Head of caudate nucleus (tissue), 42 donors: ENCODE data around the gene RING1.

Source experiments
- DNase-seq, 42 donors: peaks; one replicate each; pipeline versions ENCODE4 v3.0.0 to v3.0.0-alpha.2; 2020 to 2021; ENCODE audit warnings: mixed read lengths in 7 of 42
- intact Hi-C: fragments of 100-400 bp; cut with DNase I; formaldehyde crosslinking; loops from one replicate; pipeline ENCODE4 v1.15.0; 2022

RING1 gene

DNA sequence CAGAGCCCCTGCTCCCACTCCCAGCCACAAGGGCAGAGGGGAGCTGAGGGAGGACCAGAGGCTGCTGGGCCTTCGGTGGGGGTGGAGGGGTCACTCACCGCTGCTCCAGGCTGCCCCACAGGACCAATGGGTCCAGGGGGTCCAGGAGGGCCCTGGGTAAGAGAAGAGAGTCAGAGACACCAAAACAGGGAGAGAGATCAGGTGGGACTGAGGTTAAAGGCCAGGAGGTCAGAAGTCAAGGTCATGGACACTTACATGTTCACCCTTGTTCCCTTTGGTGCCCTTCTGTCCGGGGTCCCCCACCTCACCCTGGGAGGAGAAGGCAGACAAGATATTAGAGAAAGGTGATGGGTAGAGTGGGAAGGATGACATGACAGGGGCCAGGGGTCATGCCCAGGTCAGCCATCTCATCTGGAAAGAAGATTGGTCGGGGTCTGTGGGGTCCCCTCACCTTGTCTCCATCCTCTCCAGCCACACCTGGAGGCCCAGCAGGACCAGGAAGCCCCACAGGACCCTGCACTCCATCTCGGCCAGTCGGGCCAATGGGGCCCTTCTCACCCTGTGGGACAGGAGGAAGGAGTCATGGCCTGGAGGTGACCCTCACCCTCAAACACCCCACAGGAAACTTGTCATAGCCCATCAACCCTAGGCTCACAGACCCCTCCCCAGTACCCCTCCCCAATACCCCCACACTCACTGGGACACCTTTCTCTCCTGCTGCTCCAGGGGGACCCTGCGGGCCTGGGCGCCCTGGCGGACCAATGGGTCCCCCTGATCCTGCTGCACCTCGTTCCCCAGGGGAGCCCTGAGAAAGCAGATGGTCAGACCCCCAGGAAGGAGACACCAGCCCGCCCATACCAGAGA lies 37.1 kb upstream of the RING1 start:
- DNase-seq, result no peak
- intact Hi-C loops, result no loop called here

DNA sequence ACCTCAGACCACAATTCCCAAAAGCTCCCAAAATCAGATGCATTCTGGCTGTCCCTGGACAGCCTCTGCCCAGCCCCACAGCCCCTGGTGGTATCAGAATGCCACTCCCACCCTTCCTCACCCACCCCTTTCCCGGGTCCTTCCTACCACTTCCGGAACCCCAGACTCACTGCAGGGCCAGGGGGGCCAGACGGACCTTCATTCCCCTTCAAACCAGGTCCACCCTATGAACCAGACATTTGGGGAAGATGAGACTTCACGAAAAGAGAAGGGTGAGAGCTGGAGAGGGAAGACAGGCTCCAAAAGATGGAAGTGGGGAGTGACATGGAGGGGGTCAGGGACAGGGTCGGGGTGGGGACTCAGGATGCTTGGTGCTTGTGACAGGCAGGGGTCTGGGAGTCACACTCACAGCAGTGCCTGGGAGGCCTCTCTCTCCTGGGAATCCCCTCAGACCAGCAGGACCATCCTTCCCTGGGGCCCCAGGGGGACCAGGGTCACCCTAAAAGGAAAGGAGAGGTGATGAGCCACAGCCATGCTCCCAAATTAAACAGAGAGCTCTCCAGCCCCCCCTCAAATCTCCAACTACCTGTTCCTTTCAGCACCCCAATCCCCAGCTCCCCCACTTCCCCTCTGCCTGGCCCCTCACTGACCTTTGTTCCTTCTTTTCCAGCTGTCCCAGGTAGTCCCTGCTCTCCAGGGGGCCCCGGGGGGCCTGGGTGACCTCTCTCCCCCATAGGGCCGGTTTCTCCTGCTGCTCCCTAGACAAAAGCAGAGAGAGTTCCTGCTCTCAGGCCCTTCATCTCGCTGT lies 36.2 kb upstream of the RING1 start:
- intact Hi-C loops, result no loop called here
- DNase-seq, result no peak

DNA sequence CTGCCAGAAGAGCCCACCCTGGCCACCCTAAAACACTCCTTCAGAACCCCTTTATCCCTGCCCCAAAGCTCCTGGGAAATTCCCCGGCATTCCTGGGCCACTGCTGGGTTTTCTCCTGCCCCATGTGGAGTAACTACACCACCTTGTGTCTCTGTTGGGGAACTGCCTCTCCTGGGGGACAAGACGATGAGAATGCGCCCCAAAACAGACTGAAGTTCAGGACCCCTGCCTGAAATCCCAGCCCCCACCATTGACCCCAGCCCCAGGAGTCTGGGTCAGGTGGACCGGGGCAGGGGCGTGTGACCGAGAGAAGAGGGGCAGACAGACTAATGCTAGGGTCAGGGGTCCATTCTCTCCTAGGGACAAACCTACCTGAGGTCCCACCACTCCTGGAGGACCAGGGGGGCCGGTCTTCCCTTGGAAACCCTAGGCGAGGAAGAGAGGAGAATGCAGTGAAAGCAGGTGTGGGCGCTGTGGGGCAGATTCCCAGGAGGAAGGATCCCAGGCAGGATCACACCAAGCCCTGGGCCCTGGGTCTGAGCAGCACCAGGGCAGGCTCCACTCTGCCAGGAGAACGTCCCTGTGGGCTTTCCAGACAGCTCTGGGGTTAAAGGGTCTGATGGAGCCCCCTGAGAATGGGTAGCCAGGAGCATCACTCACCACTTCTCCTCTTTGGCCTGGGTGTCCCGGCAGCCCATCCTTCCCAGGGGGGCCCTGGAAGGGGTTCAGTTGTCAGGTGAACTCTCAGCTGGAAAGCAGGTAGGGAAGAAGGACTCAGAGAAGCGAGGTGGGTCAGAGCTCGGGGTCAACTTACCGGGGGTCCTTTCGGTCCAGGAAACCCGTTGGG lies 35.4 kb upstream of the RING1 start:
- intact Hi-C loops, result no loop called here
- DNase-seq, result peak in 3 of 42 donors; percentile 25 to 52 (median 32)

DNA sequence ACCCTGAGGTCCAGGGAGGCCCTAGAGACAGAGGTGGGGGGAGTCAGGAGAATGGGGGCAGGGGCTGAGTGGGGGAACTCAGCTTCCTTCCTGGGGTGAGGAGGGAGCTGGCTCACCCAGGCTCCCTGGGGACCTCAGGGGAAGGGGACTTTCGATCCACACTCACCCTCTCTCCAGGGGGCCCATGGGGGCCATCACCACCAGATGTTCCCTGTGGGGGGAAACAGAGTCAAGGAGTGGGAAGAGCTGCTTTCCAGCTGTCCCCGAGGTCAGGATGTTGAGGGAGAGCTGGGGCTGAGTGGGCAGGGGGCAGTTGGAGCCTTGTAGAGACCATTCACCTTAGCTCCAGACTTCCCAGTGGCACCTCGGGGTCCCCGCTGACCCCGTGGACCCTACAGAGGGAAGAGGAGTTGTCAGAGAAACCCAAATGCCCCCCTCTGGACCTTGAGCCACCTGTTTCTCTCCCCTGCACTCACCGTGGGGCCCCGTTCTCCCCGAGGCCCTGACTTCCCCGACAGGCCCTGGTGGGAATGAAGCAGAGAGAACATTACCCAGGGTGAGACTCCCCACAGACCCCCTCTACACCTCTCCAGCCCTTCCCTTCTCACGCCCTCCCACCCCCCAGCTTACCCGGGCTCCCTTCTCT lies 34.6 kb upstream of the RING1 start:
- intact Hi-C loops, result no loop called here

DNA sequence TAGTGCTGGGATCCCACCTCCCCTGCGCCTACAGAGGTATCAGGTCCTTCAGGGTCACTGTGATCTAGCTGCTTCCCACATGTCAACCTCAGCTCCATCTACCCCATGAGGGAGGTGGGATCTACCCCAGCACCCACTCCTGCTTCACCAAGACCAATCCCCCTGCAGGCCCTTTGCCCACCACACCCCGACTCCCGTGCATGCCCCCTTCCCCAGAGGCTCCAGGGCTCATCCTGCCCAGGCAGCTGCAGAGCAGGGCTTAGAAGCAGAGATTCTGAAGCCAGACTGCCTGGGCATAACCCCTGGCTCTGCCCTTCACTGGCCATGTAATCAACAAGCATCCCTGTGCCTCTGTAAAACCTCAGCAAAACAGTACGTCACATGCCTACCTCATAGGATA lies 33.5 kb upstream of the RING1 start:
- intact Hi-C loops, result no loop called here
- no peak for DNase-seq

More for the DNA sequence above, 34.6 kb upstream of the RING1 start:
- DNase-seq, result no peak

DNA sequence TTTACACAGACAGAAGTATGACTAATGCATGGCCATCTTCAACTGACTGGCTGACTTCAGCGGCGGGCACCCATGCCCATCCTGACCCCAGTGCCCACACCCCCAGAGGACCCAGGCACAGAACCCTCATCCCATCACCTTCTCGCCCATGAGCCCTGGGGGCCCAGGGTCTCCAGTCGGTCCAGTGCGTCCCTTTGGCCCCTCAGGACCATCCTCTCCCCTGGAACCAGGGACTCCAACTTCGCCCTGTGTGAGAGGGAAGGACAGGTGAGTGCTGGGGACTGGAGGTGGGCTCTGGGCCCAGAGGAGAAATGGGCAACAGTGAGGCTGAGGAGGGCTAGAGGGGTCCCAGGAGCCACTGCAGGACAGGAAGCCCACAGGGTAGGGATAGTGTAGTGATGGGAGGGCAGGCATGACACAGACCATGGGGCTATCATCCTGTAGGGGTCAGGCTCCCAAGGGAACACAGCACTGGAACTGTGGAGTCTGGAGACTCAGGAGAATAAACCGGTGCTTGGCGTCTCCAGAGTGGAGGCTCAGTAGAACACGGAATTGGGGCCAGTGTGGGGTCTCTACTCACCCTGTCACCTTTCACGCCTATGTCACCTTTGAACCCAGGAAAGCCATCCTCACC lies 32.7 kb upstream of the RING1 start:
- intact Hi-C loops, result no loop called here
- no peak for DNase-seq

DNA sequence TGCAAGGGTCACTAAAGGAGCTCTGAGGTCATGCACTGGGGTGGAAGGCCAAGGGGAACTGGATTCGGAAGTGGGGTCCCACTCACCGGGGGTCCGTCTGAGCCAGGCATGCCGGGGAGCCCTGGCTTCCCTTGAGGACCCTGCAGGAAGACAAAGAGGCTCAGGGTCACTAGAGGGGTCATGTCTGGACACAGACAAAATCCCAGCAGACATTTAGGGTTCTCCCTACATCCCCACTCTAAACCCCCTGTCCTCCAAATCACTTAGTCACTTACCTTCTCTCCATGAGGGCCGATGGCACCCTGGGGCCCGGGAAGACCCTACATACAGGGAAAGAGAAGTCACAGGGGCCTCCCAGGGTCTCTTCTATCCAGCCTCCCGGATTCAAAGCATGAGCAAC lies 31.4 kb upstream of the RING1 start:
- intact Hi-C loops, result no loop called here

DNA sequence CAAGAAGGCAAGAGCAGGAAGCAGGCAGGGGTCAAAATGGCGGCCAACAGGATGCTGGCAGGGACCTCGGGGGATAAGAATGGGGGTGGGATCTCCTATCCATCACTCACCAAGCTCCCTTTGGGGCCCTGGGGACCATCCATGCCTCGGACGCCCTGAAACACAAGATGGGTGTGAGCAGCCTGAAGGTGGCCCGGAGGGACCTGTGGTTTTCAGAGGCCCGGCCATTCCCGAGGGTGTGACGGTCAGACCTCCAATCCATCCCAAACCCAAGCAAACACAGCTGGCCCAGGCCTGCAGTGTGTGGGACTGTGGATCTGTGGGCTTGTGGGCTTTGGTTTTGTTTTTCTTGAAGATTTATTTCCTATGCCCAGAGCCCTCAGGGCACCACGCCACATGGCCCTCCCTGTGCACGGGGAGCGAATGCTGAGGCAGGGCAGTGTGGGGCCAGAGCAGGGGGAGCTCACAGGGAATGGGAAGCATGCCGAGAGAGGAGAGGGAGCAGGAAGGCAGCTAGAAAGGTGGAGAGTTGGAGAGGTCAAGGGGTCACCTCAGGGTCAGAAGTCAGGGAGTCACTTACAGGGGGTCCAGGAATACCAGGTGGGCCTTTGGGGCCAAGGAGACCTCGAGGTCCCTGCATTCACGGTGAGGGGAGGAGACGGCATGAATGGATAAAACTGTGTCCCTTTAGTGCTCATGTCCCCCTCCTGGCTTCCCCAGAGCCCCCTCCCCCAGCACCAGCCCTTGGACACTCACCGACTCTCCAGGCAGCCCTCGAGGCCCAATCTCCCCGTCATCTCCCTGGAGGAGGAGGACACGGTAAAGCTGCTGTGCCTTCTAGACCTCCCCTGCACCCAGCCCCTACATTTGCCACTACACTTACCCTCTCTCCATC lies 30.5 kb upstream of the RING1 start:
- DNase-seq, result no peak
- intact Hi-C loops, result no loop called here

More for the DNA sequence above, 31.4 kb upstream of the RING1 start:
- DNase-seq, result no peak

DNA sequence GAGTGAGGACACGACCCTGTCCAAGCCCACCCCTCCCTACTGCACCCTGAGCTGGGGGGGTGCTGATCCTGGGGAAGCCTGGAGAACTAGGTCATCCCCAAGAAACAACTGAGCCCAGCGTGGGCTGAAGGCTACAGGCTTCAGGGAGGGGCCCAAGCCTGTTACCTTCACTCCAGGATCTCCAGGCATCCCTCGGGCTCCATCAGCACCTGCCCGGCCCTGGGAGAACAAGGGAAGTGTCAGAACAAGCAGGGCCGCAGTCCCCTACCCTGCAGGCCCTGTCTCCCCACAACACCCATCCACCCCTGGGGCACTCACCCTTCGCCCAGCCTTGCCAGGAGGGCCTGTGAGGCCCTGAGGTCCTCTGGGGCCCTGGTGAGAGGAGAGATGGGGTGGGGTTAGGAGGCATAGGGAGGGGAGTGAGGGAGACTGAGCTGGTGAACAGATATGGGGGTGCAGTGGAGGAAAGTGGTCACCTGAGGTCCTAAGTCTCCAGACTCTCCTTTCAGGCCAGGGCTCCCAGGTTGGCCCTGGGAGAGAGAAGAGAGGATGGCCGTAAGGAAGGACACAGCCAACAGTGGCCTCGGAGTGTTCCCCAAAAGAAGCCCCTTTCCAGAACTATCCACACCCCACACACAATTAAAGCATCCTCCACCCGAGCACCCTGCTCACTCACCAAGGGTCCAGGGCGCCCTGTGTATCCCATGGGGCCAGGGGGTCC lies 29.4 kb upstream of the RING1 start:
- DNase-seq, result no peak
- intact Hi-C loops, result no loop called here

DNA sequence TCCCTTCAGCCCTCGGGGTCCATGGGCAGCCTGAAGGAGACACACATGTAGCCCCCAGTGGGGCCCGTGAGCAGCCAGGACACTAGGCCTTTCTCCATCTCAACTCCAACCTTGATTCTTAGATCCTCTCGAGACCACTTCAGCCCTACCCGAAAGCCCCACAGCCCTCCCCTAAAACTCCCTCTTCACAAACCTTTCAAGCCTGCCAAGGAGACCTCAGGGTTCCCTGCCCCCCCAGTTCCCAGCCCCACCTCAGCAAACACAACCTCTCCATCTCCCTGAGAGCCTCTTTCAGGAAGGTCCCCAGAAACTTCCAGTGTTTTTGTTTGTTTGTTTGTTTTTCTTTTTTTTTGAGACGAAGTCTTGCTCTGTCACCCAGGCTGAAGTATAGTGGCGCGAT lies 27.2 kb upstream of the RING1 start:
- intact Hi-C loops, result no loop called here
- DNase-seq, result no peak

DNA sequence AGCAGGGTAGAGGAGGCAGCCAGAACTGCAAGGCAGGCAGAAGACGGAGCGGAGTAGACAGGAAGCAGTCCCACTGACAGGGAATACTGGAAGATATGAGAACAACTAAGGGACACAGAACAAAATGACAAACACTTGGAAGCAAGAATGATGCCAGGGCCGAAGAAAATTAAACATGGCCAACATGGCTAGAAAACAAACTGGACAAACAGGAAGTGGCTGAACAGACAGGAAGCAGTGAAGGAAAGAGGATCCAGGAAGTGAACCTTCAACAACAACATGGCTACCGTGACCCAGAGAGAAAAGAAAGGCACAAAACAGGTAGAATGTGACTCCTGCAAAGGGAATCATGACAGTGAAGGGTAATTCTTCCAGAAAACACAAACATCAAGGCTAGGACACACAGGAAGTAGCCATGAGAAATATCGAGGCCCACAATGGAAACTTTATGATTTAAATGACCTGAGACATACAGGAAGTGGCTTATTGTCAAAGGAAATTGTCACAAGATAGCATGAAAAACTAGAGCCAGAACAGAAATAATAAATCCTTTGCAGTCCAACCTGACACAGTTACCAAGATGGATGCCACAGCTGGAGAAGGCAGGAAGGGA lies 25.1 kb upstream of the RING1 start:
- no peak for DNase-seq
- intact Hi-C loops, result no loop called here

DNA sequence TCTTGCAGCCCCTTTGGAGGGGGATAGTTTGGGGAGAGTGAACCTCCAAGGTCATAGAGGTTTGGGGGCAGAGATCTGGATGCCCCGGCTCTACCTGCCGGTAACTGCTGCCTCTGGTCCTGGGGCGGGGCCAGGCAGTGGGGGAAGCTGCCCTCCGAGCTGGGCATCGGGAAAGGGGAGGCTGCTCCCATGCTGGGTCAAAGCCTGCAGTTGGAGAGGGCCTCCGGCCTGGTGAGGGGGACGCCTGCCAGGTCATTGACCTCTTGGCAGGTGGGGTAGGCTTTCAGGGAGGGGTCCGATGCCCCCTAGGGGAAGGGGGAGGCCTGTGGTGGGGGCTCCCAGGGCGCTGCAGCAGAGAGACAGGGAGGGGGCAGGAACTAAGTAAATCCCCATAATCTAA lies 23.1 kb upstream of the RING1 start:
- no peak for DNase-seq
- intact Hi-C loops, result no loop called here

DNA sequence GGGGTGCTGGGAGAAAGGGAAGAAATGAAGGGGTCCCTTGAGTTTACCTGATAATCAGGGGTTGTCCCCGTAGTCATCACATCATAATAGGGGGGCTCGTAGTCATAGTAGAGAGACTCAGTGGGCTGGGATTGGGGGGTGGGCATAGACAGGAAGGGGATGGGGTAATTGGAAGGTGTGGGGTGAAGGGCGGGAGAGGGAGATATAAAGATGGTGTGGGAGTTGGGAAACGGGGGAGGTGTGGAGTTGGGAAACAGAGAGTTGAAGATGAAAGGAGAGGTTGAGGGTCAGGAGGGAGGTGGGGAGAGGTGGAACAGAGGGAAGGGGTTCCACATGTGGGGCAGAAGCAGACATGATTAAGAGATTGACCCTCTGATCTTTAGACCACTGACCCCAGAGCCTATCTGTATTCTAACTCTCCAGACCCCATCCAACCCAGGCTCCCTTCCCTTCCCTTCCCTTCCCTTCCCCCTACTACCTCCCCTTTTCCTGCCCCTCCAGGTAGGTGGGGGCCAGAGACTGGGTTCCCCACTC lies 22.6 kb upstream of the RING1 start:
- intact Hi-C loops, result no loop called here
- DNase-seq, result no peak

DNA sequence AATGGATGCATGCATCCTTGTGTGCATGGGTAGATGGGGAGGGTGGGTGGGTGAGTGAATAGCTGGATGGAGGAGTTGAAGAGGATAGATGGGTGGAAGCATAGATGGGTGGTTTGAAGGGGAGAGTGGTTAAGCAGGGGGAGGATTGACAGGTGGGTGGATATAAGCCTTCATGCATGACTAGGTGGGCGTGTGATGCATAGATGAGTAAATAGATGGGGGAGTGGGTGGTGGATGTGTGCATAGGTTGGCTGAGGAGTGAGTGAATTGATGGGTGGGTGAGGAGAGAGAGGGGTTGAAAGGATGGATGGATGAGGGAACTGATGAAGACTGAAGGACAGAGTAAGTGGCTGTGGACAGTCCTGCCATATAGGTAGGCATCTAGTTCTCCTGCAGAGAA lies 20.5 kb upstream of the RING1 start:
- intact Hi-C loops, result no loop called here
- no peak for DNase-seq

DNA sequence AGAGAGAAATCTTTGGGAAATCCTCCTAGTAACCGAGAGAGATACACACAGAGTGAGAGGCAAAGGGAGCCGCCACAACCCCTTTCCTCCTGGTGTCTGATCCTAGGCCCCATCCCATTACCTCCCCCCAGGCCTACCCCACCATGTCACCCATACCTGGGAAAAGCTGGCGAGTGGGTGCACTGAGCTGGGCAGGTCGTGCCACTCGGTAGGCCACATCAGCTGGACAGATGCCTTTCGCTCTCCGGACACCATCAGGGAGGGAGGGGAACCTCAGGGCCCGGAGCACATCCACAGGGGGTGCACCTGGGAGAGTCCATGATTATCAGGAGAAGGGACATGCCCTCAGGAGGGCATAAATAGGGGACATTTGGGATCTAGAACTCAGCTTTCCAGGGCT lies 19.1 kb upstream of the RING1 start:
- intact Hi-C loops, result no loop called here
- DNase-seq, result no peak
